IPS-18c (cell line): Measurements from ENCODE around the gene PSMB11.
A peak's percentile ranks its signal among the peaks of the same experiment; 100 is the strongest.

Source experiments
- H3K4me3 ChIP-seq: 2 replicates; pipeline ENCODE4 v1.7.0; 2013; ENCODE audit warnings: low read depth, mild to moderate bottlenecking, low read length, moderate library complexity; ENCODE audit not compliant: insufficient read depth
- H3K9me3 ChIP-seq: one replicate; pipeline ENCODE4 v1.6.1; 2013; ENCODE audit warnings: mild to moderate bottlenecking, low read length, moderate library complexity; ENCODE audit not compliant: control insufficient read depth, insufficient read depth

The PSMB11 gene

DNA sequence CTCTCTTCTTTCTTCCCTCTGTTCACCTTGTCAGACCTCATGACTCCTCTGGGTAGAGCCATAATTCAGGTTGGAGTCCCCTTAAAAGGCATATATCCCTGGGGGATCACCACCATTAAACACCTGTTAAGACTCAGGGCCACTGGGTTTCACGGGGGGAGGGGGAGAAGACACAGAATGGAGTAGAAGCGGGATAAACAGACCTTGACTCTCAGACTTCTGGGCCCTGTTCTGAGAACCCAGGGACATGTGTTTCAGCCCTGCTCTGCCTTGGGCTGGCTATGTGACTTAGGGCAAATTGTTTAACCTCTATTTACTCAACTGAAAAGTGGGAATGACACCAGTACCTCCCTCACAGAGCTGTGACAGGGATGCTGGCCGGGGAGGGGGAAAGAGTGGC, 10.7 kb downstream of the PSMB11 start:
- H3K9me3 ChIP-seq: no peaks in the 10 kb centered on the region
- H3K4me3 ChIP-seq: no peak overlapping the region

- H3K4me3 ChIP-seq: no peak overlapping the region
- H3K9me3 ChIP-seq: no peaks in the 10 kb centered on the region
These were observed 11.4 kb downstream of the PSMB11 start for GRCh38 chr14:23053426-23053825.

DNA sequence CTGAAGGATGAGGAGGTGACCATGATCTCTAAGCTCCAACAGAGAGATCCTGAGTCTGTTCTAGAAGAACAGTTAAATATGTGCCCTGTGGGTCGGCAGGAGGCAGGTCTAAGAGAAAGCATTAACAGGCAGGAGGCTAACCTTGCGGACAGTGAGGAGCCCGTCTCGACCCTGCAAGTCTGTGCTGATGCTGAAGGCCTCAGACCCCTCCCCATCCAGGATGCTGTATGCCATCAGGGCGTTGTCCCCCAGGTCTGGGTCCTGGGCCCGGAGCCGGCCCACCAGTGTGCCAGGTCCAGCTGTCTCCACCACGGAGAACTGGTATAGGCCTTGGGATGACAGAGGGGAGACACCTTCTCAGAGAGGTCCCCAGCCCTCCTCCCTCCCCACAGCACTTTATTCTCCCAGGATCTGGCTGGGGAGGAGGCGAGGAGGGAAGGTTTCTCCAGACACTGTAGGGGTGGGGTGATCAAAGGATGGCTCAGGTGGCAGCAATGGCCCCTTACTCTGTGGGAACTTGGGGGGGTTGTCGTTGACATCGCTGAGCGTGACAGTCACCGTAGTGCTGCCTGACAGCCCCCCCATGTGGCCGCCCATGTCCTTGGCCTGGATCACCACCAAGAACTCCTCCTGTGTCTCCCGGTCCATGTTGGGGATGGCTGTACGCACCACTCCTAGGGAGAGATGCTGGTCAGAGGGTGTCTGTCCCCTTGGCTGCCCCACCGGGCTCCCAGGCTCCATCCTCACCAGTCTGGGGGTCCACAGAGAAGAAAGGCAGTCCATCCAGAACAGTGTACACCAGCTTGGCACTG, 12.2 kb downstream of the PSMB11 start:
- H3K4me3 ChIP-seq: no peak overlapping the region

DNA sequence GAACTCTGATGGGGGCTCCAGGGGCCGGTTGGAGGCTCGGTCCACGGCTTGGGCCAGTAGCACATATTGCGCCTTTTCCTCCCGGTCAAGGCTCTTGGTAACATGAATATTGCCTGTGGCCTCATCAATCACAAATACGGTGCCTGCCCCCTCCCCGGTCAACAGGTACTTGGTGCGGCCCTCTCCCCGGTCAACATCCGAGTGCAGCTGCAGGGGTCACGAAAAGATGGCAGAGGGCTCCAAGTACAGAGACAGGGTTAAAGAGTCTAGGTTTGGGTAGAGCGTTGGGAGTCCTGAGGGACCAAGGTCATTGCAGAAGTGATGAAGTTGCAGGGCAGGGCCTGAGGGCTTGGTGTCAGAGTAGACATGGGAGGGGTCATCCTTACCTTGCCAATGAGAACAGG, 13.1 kb downstream of the PSMB11 start:
- Histone ChIP-seq H3K4me3 (no peak overlapping the region), H3K9me3 (no peaks in the 10 kb centered on the region)

More for the DNA sequence above, 12.2 kb downstream of the PSMB11 start:
- H3K9me3 ChIP-seq: no peaks in the 10 kb centered on the region

DNA sequence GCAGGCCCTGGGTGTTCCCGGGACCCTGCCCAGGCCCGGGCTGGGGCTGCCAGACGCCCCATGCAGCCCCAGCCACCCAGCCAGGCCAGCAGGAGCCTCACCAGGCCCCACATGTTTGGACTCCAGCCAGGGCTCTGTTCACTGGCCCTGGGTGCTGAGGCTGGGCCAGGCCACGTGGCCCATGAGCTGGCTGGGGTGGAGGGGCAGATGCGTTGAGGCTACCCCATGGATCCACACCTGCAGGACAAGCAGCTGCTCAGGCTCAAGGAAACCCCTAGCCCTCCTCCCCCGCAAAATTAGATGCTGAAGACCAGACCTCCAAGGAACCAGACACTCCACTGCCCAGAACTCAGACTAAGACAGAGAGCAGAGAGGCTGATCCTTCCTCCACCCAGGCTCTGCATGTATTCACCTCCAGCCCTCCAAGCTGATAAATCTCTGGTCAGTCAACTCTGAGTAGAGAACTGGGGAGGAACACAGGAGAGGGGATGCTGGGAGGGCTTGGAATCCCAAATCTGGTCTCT, 13.7 kb downstream of the PSMB11 start:
- Histone ChIP-seq H3K4me3 (peak overlapping the region; percentile 28; the same call in 1 of the 2 replicates), H3K9me3 (no peaks in the 10 kb centered on the region)

- Histone ChIP-seq H3K4me3 (peak overlapping the region; percentile 82), H3K9me3 (no peaks in the 10 kb centered on the region)
These were observed 14.3 kb downstream of the PSMB11 start for GRCh38 chr14:23056145-23056955.

DNA sequence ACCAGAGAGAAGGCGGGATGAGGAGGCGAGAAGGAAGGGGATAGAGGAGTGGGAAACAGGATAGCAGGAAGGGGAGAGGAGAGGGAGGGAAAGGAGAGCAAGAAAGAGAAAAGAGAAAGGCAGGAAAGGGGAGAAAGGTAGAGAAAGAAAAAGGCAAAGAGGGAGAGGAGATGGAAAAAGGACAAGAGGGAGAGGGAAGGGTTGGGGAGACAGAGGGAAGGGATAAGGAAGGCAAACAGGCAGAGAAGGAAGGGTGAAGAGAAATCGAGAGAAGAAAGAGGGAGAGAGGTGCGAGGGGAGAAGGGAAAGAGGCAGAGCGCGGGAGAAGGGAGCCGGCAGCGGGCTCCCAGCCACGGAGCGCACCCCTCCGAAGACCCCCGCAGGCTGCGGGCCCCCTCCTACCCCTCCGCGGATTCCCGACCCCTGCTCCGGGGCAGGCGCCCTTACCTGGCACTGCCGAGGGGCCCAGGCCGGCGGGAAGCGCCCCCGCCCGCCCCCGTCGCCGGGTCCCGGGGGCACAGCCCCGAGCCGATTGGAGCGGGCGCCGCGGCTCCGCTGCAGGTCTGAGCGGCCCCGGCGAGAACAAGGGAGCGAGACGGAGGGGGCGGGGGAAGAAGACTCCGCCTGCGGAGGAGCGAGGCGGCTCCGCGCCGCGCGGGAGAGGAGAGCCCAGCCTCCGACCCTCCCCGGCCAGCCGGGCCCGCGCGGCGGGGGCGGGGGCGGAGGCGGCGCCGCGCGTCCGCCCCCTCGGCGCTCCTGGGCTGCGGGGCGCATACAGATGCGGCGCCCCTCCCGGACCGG, 15.1 kb downstream of the PSMB11 start, which contains the start of gene CDH24:
Gene CDH24, minus strand, starts transcription at position 565 of the 801 bp plus-strand sequence. CDS start 1,787 bp downstream, outside the sequence.
- no peaks in the 10 kb centered on the region for H3K9me3 ChIP-seq
- H3K4me3 ChIP-seq: peak within 1 kb of the TSS; percentile 82

- peak overlapping the region; percentile 82 for H3K4me3 ChIP-seq
- no peaks in the 10 kb centered on the region for H3K9me3 ChIP-seq
These were observed 16.0 kb downstream of the PSMB11 start for GRCh38 chr14:23057757-23058653.

- Histone ChIP-seq H3K4me3 (no peak overlapping the region), H3K9me3 (no peaks in the 10 kb centered on the region)
These were observed 16.9 kb downstream of the PSMB11 start for GRCh38 chr14:23058654-23059504.

GRCh38 chr14:23060536-23061260, 18.7 kb downstream of the PSMB11 start:
- Histone ChIP-seq H3K9me3 (no peaks in the 10 kb centered on the region), H3K4me3 (no peak overlapping the region)

DNA sequence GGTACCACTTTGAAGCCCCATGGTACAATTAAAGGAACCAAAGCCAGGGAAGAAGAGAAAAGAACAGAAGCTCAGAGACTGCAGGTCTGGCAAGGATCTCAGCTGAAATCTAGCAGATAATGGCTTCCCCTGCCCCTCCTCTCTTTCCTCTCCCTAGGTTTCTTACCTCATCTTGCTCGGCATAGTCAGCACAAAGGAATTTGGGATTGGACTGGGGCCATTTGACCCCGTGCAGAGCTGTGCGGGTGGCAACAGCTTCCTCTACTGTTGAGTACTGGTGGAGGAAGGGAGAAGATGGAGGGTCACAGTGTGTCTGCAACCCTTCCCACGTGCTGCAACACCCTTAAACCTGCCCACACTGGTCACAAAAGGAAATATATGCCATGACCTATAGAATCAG, 20.0 kb downstream of the PSMB11 start:
- H3K4me3 ChIP-seq: no peak overlapping the region
- H3K9me3 ChIP-seq: no peaks in the 10 kb centered on the region

- Histone ChIP-seq H3K4me3 (no peak overlapping the region), H3K9me3 (no peaks in the 10 kb centered on the region)
These were observed 21.6 kb downstream of the PSMB11 start for GRCh38 chr14:23063601-23064000.

GRCh38 chr14:23066368-23066767, 24.4 kb downstream of the PSMB11 start:
- Histone ChIP-seq H3K9me3 (no peaks in the 10 kb centered on the region), H3K4me3 (no peak overlapping the region)

DNA sequence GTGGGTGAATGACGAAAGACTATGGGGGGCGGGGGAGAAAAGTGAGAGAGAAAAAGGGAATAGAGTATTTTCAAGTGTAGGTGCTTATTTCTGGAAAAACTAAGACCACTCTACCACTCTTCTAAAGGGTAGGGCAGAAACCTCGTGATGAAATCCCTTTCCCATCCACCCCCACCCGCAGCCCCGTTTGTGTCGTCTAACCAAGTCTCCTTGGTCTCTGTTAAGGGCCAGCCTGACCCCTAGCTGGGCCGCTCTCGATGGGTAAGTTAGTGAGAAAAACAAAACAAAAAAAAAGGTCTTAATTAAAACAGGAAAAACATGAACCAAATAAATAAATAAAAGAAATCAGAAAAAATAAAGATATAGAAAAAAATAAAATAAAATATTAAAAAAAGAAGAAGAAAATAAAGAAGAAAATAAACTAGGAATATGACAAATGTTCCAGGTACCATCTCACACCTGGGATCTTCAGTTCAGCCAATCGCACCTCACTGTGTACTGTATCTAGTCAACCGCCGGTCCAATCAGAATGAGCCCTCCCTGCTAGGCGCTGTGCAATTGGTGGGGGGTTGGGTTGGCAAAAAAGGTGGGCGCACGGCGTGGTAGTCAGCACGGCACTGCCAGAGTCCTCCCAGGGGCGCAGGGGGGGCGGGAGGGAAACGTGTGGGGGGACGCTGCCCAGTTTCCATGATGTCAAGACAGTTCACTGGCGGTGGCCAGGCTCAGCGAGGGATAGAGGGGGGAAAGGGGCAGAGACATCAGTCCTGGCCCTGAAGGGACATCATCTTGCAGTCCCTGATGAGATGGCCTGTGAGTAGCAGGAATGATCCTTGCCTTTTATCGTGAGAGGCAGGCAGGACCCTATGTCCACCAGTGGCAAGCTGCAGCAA, 25.1 kb downstream of the PSMB11 start:
- no peaks in the 10 kb centered on the region for H3K9me3 ChIP-seq
- no peak overlapping the region for H3K4me3 ChIP-seq
